ENCODE data around the gene TMEM72. TPM values are rescaled to one million over a fixed set of nuclear protein-coding genes. Genes with fewer than 3 reads are reported as not detected.

The TMEM72 gene
- total and polyA plus RNA-seq, 2 donors (not counting 3 experiments of a cell fraction or from before 2014, with no cell fraction given) = not detected

- no TSS peak for BruUV-seq (replicated peaks)
- H3K4me3 ChIP-seq (replicated peaks in 1 of 3; ENCODE audit: insufficient read depth in 1 of 3, low read depth in 1 of 3, low read length in 3 of 3) = no peak overlapping the region
- dilution Hi-C loops (cut with MboI; ENCODE audit: extremely low pct_ligation_motif_present, low sequenced_read_pairs) (no loop called here), intact Hi-C loops (cut with micrococcal nuclease) (no loop called here)
- no peak for FAIRE-seq
- DNase-seq (ENCODE audit: low read depth, low spot score) = no peak
- POLR2A ChIA-PET = no interaction called here
- H3K9me3 ChIP-seq (replicated peaks; ENCODE audit: control insufficient read depth, insufficient read depth, low read length) = no peaks in the 10 kb centered on the region
- no peak overlapping the region for H3K27ac ChIP-seq (ENCODE audit: insufficient read depth, low read depth, low read length)
- no peak overlapping the region for H3K4me2 ChIP-seq (ENCODE audit: insufficient read depth, low read length)
- H4K20me1 ChIP-seq (replicated peaks; ENCODE audit: control insufficient read depth, extremely low read depth, insufficient read depth, low read length) = no peaks in the 10 kb centered on the region
- H3K9me1 ChIP-seq (replicated peaks; ENCODE audit: control insufficient read depth, extremely low read depth, insufficient read depth, low read length) = no peaks in the 10 kb centered on the region
- no peaks in the 10 kb centered on the region for H3K36me3 ChIP-seq (ENCODE audit: control insufficient read depth in 2 of 2, extremely low read depth in 1 of 2, insufficient read depth in 2 of 2, low read length in 2 of 2)
- no peaks in the 10 kb centered on the region for H3K79me2 ChIP-seq (ENCODE audit: control insufficient read depth, insufficient read depth, low read length)
- H3K4me1 ChIP-seq (ENCODE audit: control insufficient read depth, extremely low read depth, insufficient read depth, low read length) = no peaks in the 10 kb centered on the region
- TF ChIP-seq GATA2 (IDR thresholded peaks at IDR 0.05; ENCODE audit: insufficient read depth, insufficient read length, low read depth, low read length) (no peak), MYC (IDR thresholded peaks at IDR 0.05; ENCODE audit: low read depth, low read length) (no peak), EZH2 (IDR thresholded peaks at IDR 0.05; ENCODE audit: borderline replicate concordance, low read depth, low read length, severe bottlenecking) (no peak), MAX (IDR thresholded peaks at IDR 0.05; ENCODE audit: insufficient read depth, insufficient read length) (no peak)
- CTCF ChIA-PET = no interaction called here
- H2AFZ ChIP-seq (ENCODE audit: low read depth, low read length) = no peak overlapping the region
- peaks cover 0 to 2% of the 10 kb centered on the region in 2 experiments for H3K27me3 ChIP-seq (ENCODE audit: control insufficient read depth in 2 of 2, insufficient read depth in 2 of 2, low read length in 2 of 2)
- H3K9ac ChIP-seq (replicated peaks; ENCODE audit: extremely low read depth, insufficient read depth, low read length) = no peak overlapping the region
Measured at GRCh38 chr10:44910602-44911001, 535 bp upstream of the TMEM72 start.

GRCh38 chr10:44911951-44912350 lies 814 bp downstream of the TMEM72 start:
- peaks cover 2% of the 10 kb centered on the region in 2 experiments for H3K27me3 ChIP-seq (ENCODE audit: control insufficient read depth in 2 of 2, insufficient read depth in 2 of 2, low read length in 2 of 2)
- H3K36me3 ChIP-seq (ENCODE audit: control insufficient read depth in 2 of 2, extremely low read depth in 1 of 2, insufficient read depth in 2 of 2, low read length in 2 of 2) = no peaks in the 10 kb centered on the region
- no peak overlapping the region for H3K9ac ChIP-seq (replicated peaks; ENCODE audit: extremely low read depth, insufficient read depth, low read length)
- FAIRE-seq (no peak), DNase-seq (ENCODE audit: low read depth, low spot score) (no peak)
- no peak overlapping the region for H3K27ac ChIP-seq (ENCODE audit: insufficient read depth, low read depth, low read length)
- intact Hi-C loops (cut with micrococcal nuclease) = no loop called here
- no peak overlapping the region for H3K4me3 ChIP-seq (replicated peaks in 1 of 3; ENCODE audit: insufficient read depth in 1 of 3, low read depth in 1 of 3, low read length in 3 of 3)
- H2AFZ ChIP-seq (ENCODE audit: low read depth, low read length) = no peak overlapping the region
- H3K79me2 ChIP-seq (ENCODE audit: control insufficient read depth, insufficient read depth, low read length) = no peaks in the 10 kb centered on the region
- no peaks in the 10 kb centered on the region for H3K9me1 ChIP-seq (replicated peaks; ENCODE audit: control insufficient read depth, extremely low read depth, insufficient read depth, low read length)
- H3K4me2 ChIP-seq (ENCODE audit: insufficient read depth, low read length) = no peak overlapping the region
- TF ChIP-seq MYC (IDR thresholded peaks at IDR 0.05; ENCODE audit: low read depth, low read length) (no peak), POLR2AphosphoS5 (IDR thresholded peaks at IDR 0.05; ENCODE audit: insufficient read depth, low read depth, low read length) (no peak), JUN (IDR thresholded peaks at IDR 0.05; ENCODE audit: borderline replicate concordance, insufficient read depth, insufficient read length, low read depth) (no peak), CTCF (IDR thresholded peaks at IDR 0.05; ENCODE audit: extremely low read depth in 1 of 2, insufficient read depth in 1 of 2, low read depth in 1 of 2, low read length in 2 of 2) (no peak), POLR2A (IDR thresholded peaks at IDR 0.05; ENCODE audit: low read depth, low read length) (no peak), EZH2 (IDR thresholded peaks at IDR 0.05; ENCODE audit: borderline replicate concordance, low read depth, low read length, severe bottlenecking) (no peak), GATA2 (IDR thresholded peaks at IDR 0.05; ENCODE audit: insufficient read depth, insufficient read length, low read depth, low read length) (no peak), MAX (IDR thresholded peaks at IDR 0.05; ENCODE audit: insufficient read depth, insufficient read length) (no peak), FOS (IDR thresholded peaks at IDR 0.05; ENCODE audit: borderline replicate concordance, insufficient read depth, low read length) (no peak)
- no peaks in the 10 kb centered on the region for H4K20me1 ChIP-seq (replicated peaks; ENCODE audit: control insufficient read depth, extremely low read depth, insufficient read depth, low read length)
- dilution Hi-C loops (cut with MboI; ENCODE audit: extremely low pct_ligation_motif_present, low sequenced_read_pairs) = no loop called here
- ChIA-PET POLR2A (no interaction called here), CTCF (no interaction called here)
- H3K4me1 ChIP-seq (ENCODE audit: control insufficient read depth, extremely low read depth, insufficient read depth, low read length) = no peaks in the 10 kb centered on the region
- no TSS peak for BruUV-seq (replicated peaks)
- H3K9me3 ChIP-seq (replicated peaks; ENCODE audit: control insufficient read depth, insufficient read depth, low read length) = no peaks in the 10 kb centered on the region
